ENCODE data around the gene CIB4. TPM values are rescaled to one million over a fixed set of nuclear protein-coding genes. Genes with fewer than 3 reads are reported as not detected.

The CIB4 gene
- total RNA-seq, 1 experiment from 2014 or later: not detected

- Histone ChIP-seq H3K4me1 (peaks cover 23% of the 10 kb centered on the region), H3K4me3 (ENCODE audit: low read depth, low read length) (no peak overlapping the region), H3K27me3 (replicated peaks; ENCODE audit: control insufficient read depth, insufficient read depth, low read length) (no peaks in the 10 kb centered on the region), H3K36me3 (ENCODE audit: control insufficient read depth, insufficient read depth, low read length) (no peaks in the 10 kb centered on the region), H3K9me3 (no peaks in the 10 kb centered on the region)
- Mint-ChIP-seq H3K27me3 (ENCODE audit: insufficient read depth, unreplicated experiment) (no peaks in the 10 kb centered on the region), H3K4me1 (ENCODE audit: low read depth, unreplicated experiment) (peaks cover 6% of the 10 kb centered on the region), H3K27ac (ENCODE audit: unreplicated experiment) (no peak overlapping the region), H3K36me3 (ENCODE audit: insufficient read depth, unreplicated experiment) (no peaks in the 10 kb centered on the region), H3K4me3 (ENCODE audit: unreplicated experiment) (no peak overlapping the region), H3K9me3 (ENCODE audit: unreplicated experiment) (no peaks in the 10 kb centered on the region)
- intact Hi-C loops (cut with micrococcal nuclease; ENCODE audit: unreplicated experiment): no loop called here
- TF ChIP-seq CTCF (IDR thresholded peaks at IDR 0.05; ENCODE audit: insufficient read depth in 1 of 2, low read depth in 1 of 2, low read length in 1 of 2, severe bottlenecking in 1 of 2, unreplicated experiment in 1 of 2): no peak
- no peak for DNase-seq
- POLR2A ChIA-PET: no interaction called here
- BruUV-seq (replicated peaks): no TSS peak
- CTCF ChIA-PET: no interaction called here
Measured at GRCh38 chr2:26637811-26638310, 3.3 kb downstream of the CIB4 start.

GRCh38 chr2:26636935-26637334, 4.2 kb downstream of the CIB4 start:
- H3K27me3 ChIP-seq (replicated peaks; ENCODE audit: control insufficient read depth, insufficient read depth, low read length): no peaks in the 10 kb centered on the region
- H3K36me3 Mint-ChIP-seq (ENCODE audit: insufficient read depth, unreplicated experiment): no peaks in the 10 kb centered on the region
- H3K4me3 Mint-ChIP-seq (ENCODE audit: unreplicated experiment): no peak overlapping the region
- no peaks in the 10 kb centered on the region for H3K27me3 Mint-ChIP-seq (ENCODE audit: insufficient read depth, unreplicated experiment)
- peaks cover 28% of the 10 kb centered on the region for H3K4me1 ChIP-seq
- ChIA-PET POLR2A (no interaction called here), CTCF (no interaction called here)
- H3K27ac Mint-ChIP-seq (ENCODE audit: unreplicated experiment): no peak overlapping the region
- H3K9me3 ChIP-seq: no peaks in the 10 kb centered on the region
- intact Hi-C loops (cut with micrococcal nuclease; ENCODE audit: unreplicated experiment): no loop called here
- DNase-seq: no peak
- peaks cover 11% of the 10 kb centered on the region for H3K4me1 Mint-ChIP-seq (ENCODE audit: low read depth, unreplicated experiment)
- H3K9me3 Mint-ChIP-seq (ENCODE audit: unreplicated experiment): no peaks in the 10 kb centered on the region
- H3K4me3 ChIP-seq (ENCODE audit: low read depth, low read length): no peak overlapping the region
- no peak for TF ChIP-seq CTCF (IDR thresholded peaks at IDR 0.05; ENCODE audit: insufficient read depth in 1 of 2, low read depth in 1 of 2, low read length in 1 of 2, severe bottlenecking in 1 of 2, unreplicated experiment in 1 of 2)
- no TSS peak for BruUV-seq (replicated peaks)
- H3K36me3 ChIP-seq (ENCODE audit: control insufficient read depth, insufficient read depth, low read length): no peaks in the 10 kb centered on the region

- no peaks in the 10 kb centered on the region for H3K36me3 ChIP-seq (ENCODE audit: control insufficient read depth, insufficient read depth, low read length)
- no peaks in the 10 kb centered on the region for H3K27me3 ChIP-seq (replicated peaks; ENCODE audit: control insufficient read depth, insufficient read depth, low read length)
- no peak overlapping the region for H3K4me3 Mint-ChIP-seq (ENCODE audit: unreplicated experiment)
- peaks cover 43% of the 10 kb centered on the region for H3K4me1 ChIP-seq
- no peaks in the 10 kb centered on the region for H3K27me3 Mint-ChIP-seq (ENCODE audit: insufficient read depth, unreplicated experiment)
- H3K36me3 Mint-ChIP-seq (ENCODE audit: insufficient read depth, unreplicated experiment): no peaks in the 10 kb centered on the region
- no peak overlapping the region for H3K27ac Mint-ChIP-seq (ENCODE audit: unreplicated experiment)
- TF ChIP-seq CTCF (IDR thresholded peaks at IDR 0.05; ENCODE audit: insufficient read depth in 1 of 2, low read depth in 1 of 2, low read length in 1 of 2, severe bottlenecking in 1 of 2, unreplicated experiment in 1 of 2): no peak
- no peak overlapping the region for H3K4me3 ChIP-seq (ENCODE audit: low read depth, low read length)
- no peaks in the 10 kb centered on the region for H3K9me3 ChIP-seq
- no TSS peak for BruUV-seq (replicated peaks)
- POLR2A ChIA-PET: no interaction called here
- peaks cover 23% of the 10 kb centered on the region for H3K4me1 Mint-ChIP-seq (ENCODE audit: low read depth, unreplicated experiment)
- CTCF ChIA-PET: no interaction called here
- no peak for DNase-seq
- no peaks in the 10 kb centered on the region for H3K9me3 Mint-ChIP-seq (ENCODE audit: unreplicated experiment)
- intact Hi-C loops (cut with micrococcal nuclease; ENCODE audit: unreplicated experiment): no loop called here
Measured at GRCh38 chr2:26635401-26635800, 5.8 kb downstream of the CIB4 start.

Measured in Caco-2 (cell line).